ENCODE data around the gene ABL1. TPM values are rescaled to one million over a fixed set of nuclear protein-coding genes. Genes with fewer than 3 reads are reported as not detected.
"Not testable (repeated sequence)": the region's sequence is repeated elsewhere in the genome, so short reads cannot be mapped to it uniquely, and the experiment has no call there.

ABL1 gene
- polyA plus RNA-seq, 1 experiment, result 30.4 TPM

DNA sequence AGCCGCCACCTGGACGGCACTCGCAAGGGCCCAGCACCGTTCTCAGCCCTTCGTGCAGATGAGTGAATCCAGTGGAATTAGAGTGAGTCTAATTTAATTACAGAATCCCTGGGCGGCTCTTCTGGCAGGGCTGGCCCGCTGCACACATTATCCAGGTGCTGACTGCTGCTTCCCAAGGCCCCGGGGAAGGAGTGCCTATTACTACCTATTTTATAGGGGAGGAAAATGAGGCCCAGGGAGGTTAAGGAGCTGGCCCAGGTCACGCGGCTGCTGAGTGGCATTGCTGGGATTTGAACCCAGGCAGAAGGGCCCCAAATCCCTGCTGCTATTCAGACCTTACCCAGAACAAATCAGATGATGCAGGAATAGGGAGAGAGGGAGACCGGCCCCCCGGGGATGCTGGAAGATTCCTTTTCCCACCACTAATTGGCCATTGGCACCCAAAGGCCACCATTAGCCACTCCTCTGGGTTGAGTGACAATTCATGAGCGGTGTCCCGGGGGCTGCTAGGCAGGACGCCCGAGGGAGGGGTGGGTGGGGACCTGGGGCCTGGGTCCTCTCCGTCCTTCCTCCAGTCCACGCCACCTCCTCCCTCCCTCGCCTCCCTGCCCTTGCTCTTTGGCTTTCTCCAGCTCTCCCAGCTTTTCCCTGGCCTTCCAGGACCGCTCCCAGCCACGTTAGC is 71.8 kb downstream of the ABL1 start:
- TF ChIP-seq, protein P1, sequence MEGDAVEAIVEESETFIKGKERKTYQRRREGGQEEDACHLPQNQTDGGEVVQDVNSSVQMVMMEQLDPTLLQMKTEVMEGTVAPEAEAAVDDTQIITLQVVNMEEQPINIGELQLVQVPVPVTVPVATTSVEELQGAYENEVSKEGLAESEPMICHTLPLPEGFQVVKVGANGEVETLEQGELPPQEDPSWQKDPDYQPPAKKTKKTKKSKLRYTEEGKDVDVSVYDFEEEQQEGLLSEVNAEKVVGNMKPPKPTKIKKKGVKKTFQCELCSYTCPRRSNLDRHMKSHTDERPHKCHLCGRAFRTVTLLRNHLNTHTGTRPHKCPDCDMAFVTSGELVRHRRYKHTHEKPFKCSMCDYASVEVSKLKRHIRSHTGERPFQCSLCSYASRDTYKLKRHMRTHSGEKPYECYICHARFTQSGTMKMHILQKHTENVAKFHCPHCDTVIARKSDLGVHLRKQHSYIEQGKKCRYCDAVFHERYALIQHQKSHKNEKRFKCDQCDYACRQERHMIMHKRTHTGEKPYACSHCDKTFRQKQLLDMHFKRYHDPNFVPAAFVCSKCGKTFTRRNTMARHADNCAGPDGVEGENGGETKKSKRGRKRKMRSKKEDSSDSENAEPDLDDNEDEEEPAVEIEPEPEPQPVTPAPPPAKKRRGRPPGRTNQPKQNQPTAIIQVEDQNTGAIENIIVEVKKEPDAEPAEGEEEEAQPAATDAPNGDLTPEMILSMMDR (IDR thresholded peaks at IDR 0.05; ENCODE audit: insufficient read depth, low read depth, low read length), result no peak
- DNase-seq (ENCODE audit: low read depth), result no peak
- ChIA-PET CTCF (interaction anchor here (1.1 to 1.5 kb wide), 2 partner anchors 92 to 139 kb away, joined by 3 to 4 read pairs; no protein-coding TSS in a partner anchor), POLR2A (no interaction called here)
- Histone ChIP-seq H3K36me3 (ENCODE audit: control insufficient read depth, insufficient read depth, low read length) (no peaks in the 10 kb centered on the region), H3K27me3 (ENCODE audit: control insufficient read depth, insufficient read depth, low read length) (no peaks in the 10 kb centered on the region), H3K4me3 (ENCODE audit: low read depth, low read length) (no peak overlapping the region)

- Histone ChIP-seq H3K27me3 (ENCODE audit: control insufficient read depth, insufficient read depth, low read length) (no peaks in the 10 kb centered on the region), H3K36me3 (ENCODE audit: control insufficient read depth, insufficient read depth, low read length) (no peaks in the 10 kb centered on the region), H3K4me3 (ENCODE audit: low read depth, low read length) (no peak overlapping the region)
- no peak for DNase-seq (ENCODE audit: low read depth)
- TF ChIP-seq, protein P1 (IDR thresholded peaks at IDR 0.05; ENCODE audit: insufficient read depth, low read depth, low read length), result no peak
- POLR2A ChIA-PET, result no interaction called here
- CTCF ChIA-PET, result interaction anchor here (1.1 kb wide), 1 partner anchor 138 kb away, joined by 4 read pairs; no protein-coding TSS in a partner anchor
Observed at GRCh38 chr9:130908146-130908877, 73.3 kb downstream of the ABL1 start.

DNA sequence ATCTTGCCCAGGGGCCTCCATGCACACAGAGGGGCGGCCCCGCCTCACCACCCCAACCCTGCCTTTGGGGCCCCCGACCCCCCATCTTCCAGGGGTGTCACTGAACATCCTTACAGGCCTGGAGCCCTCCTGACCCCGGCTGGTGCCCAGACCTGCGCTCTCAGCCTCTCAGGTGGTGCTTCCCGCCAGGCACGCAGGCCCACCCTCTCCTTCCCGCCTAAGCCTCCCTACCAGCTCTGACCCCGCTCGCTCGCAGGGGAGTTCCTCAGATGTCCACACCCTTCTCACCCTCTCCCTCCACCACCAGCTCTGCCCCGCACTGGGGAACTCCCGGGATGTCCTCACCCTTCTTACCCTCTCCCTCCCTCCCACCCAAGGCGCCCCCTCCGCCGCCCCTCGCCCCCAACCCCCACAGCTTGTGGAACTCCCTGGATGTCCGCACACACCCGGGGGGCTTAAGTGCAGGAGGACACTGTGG is 73.9 kb downstream of the ABL1 start:
- ChIA-PET POLR2A (no interaction called here), CTCF (no interaction called here)
- no peak overlapping the region for H3K4me3 ChIP-seq (ENCODE audit: low read depth, low read length)
- TF ChIP-seq, protein P1 (IDR thresholded peaks at IDR 0.05; ENCODE audit: insufficient read depth, low read depth, low read length), result no peak
- H3K36me3 ChIP-seq (ENCODE audit: control insufficient read depth, insufficient read depth, low read length), result no peaks in the 10 kb centered on the region
- no peak for DNase-seq (ENCODE audit: low read depth)
- H3K27me3 ChIP-seq (ENCODE audit: control insufficient read depth, insufficient read depth, low read length), result no peaks in the 10 kb centered on the region

DNA sequence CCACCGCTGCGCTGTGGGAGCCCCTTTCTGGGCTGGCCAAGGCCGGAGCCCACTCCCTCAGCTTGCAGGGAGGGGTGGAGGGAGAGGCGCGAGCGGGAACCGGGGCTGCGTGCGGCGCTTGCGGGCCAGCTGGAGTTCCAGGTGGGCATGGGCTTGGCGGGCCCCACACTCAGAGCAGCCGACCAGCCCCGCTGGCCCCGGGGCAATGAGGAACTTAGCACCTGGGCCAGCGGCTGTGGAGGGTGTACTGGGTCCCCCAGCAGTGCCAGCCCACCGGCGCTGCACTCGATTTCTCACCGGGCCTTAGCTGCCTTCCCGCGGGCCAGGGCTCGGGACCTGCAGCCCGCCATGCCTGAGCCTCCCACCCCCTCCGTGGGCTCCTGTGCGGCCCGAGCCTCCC is 75.0 kb downstream of the ABL1 start:
- CTCF ChIA-PET; H3K36me3 ChIP-seq (ENCODE audit: control insufficient read depth, insufficient read depth, low read length); H3K27me3 ChIP-seq (ENCODE audit: control insufficient read depth, insufficient read depth, low read length); H3K4me3 ChIP-seq (ENCODE audit: low read depth, low read length); POLR2A ChIA-PET; DNase-seq (ENCODE audit: low read depth): not testable (repeated sequence)

DNA sequence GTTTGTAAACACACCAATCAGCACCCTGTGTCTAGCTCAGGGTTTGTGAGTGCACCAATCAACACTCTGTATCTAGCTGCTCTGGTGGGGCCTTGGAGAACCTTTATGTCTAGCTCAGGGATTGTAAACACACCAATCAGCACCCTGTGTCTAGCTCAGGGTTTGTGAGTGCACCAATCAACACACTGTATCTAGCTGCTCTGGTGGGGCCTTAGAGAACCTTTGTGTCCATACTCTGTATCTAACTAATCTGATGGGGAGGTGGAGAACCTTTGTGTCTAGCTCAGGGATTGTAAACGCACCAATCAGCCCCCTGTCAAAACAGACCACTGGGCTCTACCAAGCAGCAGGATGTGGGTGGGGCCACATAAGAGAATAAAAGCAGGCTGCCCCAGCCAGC is 75.6 kb downstream of the ABL1 start:
- POLR2A ChIA-PET; H3K27me3 ChIP-seq (ENCODE audit: control insufficient read depth, insufficient read depth, low read length); DNase-seq (ENCODE audit: low read depth); H3K4me3 ChIP-seq (ENCODE audit: low read depth, low read length); H3K36me3 ChIP-seq (ENCODE audit: control insufficient read depth, insufficient read depth, low read length); CTCF ChIA-PET: not testable (repeated sequence)

GRCh38 chr9:130911254-130912049 is 76.4 kb downstream of the ABL1 start:
- no peak overlapping the region for H3K4me3 ChIP-seq (ENCODE audit: low read depth, low read length)
- no peaks in the 10 kb centered on the region for H3K36me3 ChIP-seq (ENCODE audit: control insufficient read depth, insufficient read depth, low read length)
- H3K27me3 ChIP-seq (ENCODE audit: control insufficient read depth, insufficient read depth, low read length), result no peaks in the 10 kb centered on the region
- DNase-seq (ENCODE audit: low read depth), result no peak
- ChIA-PET CTCF (no interaction called here), POLR2A (no interaction called here)
- TF ChIP-seq, protein P1 (IDR thresholded peaks at IDR 0.05; ENCODE audit: insufficient read depth, low read depth, low read length), result no peak

All from BJ (cell line).